OCI-LY3 (cell line): ENCODE data around the gene GPR87.

Source experiments
- CTCF ChIP-seq: fragments of 200-600, 300-600 bp; sonication (generic); IDR thresholded peaks from 2 replicates; pipeline ENCODE4 v1.5.1; 2014; ENCODE audit warnings: antibody characterized with exemption, low read length, low read depth
- EZH2phosphoT487 ChIP-seq: fragments of 200-600 bp; shearing (Covaris generic); IDR thresholded peaks from 2 replicates; pipeline ENCODE4 v1.6.1; 2018; ENCODE audit warnings: antibody characterized with exemption, mixed run types, low read depth

GRCh38 chr3:151299006-151299405 is 17.6 kb downstream of the GPR87 start:
- no peak for TF ChIP-seq CTCF
- TF ChIP-seq EZH2phosphoT487, result no peak
